ENCODE data around the gene PLA2G2C.

DNA sequence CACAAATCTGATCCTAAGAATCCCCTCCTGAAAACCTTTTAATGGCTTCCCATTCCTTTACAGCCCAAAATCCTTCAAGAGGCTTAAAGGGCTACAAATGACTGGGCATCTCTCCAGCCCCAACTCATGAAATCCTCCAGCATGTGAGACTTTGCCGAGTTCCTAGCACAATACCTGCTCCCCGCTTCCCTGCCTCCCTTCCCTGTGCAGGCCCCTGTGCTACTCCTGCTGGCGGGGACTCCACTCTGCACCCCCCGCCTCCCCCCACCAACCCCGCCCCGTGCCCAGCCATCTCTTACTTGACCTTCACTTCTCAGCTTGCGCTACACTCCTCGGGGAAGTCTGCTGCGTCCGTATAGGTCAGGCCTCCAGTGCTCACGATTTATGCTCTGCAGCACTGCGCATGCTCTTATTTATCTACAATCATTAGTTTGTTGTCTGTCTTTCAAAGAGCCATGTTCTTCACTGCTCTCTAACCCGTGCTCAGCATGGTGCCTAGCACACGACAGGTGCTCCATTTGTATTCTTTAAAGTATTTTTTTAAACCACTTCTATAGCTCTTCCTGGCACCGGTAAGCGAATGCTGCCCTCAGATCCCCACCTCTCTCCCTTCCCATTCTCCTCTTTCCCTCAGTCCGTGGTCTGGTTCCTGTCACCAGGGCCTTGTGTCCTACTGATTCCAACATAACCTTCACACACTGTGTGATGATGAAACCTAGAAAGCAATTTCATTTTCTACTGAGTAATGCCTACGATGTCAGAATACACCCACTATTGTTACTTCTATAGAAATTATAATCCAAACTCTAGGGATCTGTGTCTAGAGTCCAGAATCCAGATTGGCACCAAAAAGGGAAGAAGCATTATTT, 37.5 kb upstream of the PLA2G2C start:
- TF ChIP-seq, protein P1, sequence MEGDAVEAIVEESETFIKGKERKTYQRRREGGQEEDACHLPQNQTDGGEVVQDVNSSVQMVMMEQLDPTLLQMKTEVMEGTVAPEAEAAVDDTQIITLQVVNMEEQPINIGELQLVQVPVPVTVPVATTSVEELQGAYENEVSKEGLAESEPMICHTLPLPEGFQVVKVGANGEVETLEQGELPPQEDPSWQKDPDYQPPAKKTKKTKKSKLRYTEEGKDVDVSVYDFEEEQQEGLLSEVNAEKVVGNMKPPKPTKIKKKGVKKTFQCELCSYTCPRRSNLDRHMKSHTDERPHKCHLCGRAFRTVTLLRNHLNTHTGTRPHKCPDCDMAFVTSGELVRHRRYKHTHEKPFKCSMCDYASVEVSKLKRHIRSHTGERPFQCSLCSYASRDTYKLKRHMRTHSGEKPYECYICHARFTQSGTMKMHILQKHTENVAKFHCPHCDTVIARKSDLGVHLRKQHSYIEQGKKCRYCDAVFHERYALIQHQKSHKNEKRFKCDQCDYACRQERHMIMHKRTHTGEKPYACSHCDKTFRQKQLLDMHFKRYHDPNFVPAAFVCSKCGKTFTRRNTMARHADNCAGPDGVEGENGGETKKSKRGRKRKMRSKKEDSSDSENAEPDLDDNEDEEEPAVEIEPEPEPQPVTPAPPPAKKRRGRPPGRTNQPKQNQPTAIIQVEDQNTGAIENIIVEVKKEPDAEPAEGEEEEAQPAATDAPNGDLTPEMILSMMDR (IDR thresholded peaks at IDR 0.05): no peak
- no peak for TF ChIP-seq POLR2A (IDR thresholded peaks at IDR 0.05)
- TF ChIP-seq EP300 (IDR thresholded peaks at IDR 0.05): no peak
